CD14-positive monocyte (primary cell): ENCODE data around the gene ZDHHC8. TPM values are rescaled to one million over a fixed set of nuclear protein-coding genes. Genes with fewer than 3 reads are reported as not detected.
A peak's percentile ranks its signal among the peaks of the same experiment; 100 is the strongest.

Experiments used
- DNase-seq, 3 donors: peaks; one replicate each; pipeline ENCODE4 v3.0.0-alpha.2; 2011 to 2022
- H2AFZ ChIP-seq: 2 replicates; pipeline ENCODE4 v1.6.0; 2012; ENCODE audit warnings: mild to moderate bottlenecking, low read depth, low read length, inconsistent platforms; ENCODE audit not compliant: insufficient read depth, poor library complexity, severe bottlenecking
- H3K27ac ChIP-seq, 2 donors: 1 replicate in 1 of 2; 2 replicates in 1 of 2; pipeline ENCODE4 v1.5.1; 2012 to 2013; ENCODE audit warnings: low read length in 2 of 2, control low read depth in 1 of 2, inconsistent platforms in 1 of 2, low read depth in 1 of 2, mild to moderate bottlenecking in 1 of 2
- H3K27me3 ChIP-seq, 2 donors: one replicate each; pipeline versions ENCODE4 v1.6.0 to v1.6.1; 2011 to 2013; ENCODE audit warnings: low read length in 2 of 2; ENCODE audit not compliant: control insufficient read depth in 2 of 2, insufficient read depth in 2 of 2
- H3K36me3 ChIP-seq, 2 donors: replicated peaks in 1 of 2; 1 replicate in 1 of 2; 2 replicates in 1 of 2; pipeline versions ENCODE4 v1.5.1 to v1.6.1; 2012 to 2013; ENCODE audit warnings: low read length in 2 of 2, control low read depth in 1 of 2, inconsistent platforms in 1 of 2, mild to moderate bottlenecking in 1 of 2; ENCODE audit not compliant: insufficient read depth in 2 of 2, control insufficient read depth in 1 of 2
- H3K4me1 ChIP-seq, 2 donors: 1 replicate in 1 of 2; 2 replicates in 1 of 2; pipeline versions ENCODE4 v1.5.1 to v1.6.1; 2012 to 2013; ENCODE audit warnings: low read length in 2 of 2, control low read depth in 1 of 2, inconsistent platforms in 1 of 2, mild to moderate bottlenecking in 1 of 2, moderate library complexity in 1 of 2; ENCODE audit not compliant: insufficient read depth in 2 of 2, control insufficient read depth in 1 of 2
- H3K4me2 ChIP-seq: replicated peaks from 2 replicates; pipeline ENCODE3; 2012; ENCODE audit warnings: low read length, moderate library complexity, mild to moderate bottlenecking; ENCODE audit not compliant: poor library complexity, severe bottlenecking; ENCODE audit errors: extremely low read depth
- H3K4me3 ChIP-seq, 3 experiments: fragments of 200-600 bp in 1 of 3; sonication (generic) in 1 of 3; replicated peaks in 1 of 3; 1 replicate in 2 of 3; 2 replicates in 1 of 3; pipeline ENCODE4 v1.5.1; 2011 to 2013; ENCODE audit warnings: low read length in 3 of 3, mild to moderate bottlenecking in 3 of 3, control low read depth in 2 of 3, low read depth in 2 of 3, inconsistent platforms in 1 of 3, moderate library complexity in 1 of 3
- H3K79me2 ChIP-seq: 2 replicates; pipeline ENCODE4 v1.6.0; 2012; ENCODE audit warnings: mild to moderate bottlenecking, control low read depth, inconsistent platforms, low read length, moderate library complexity; ENCODE audit not compliant: insufficient read depth
- H3K9ac ChIP-seq: 2 replicates; pipeline ENCODE4 v1.6.0; 2017; ENCODE audit warnings: low read length, mild to moderate bottlenecking; ENCODE audit not compliant: insufficient read depth, poor library complexity, severe bottlenecking
- H3K9me3 ChIP-seq, 2 donors: replicated peaks in 1 of 2; 1 replicate in 1 of 2; 2 replicates in 1 of 2; pipeline versions ENCODE4 v1.5.1 to v1.6.1; 2012 to 2013; ENCODE audit warnings: low read length in 2 of 2, control low read depth in 1 of 2; ENCODE audit not compliant: control insufficient read depth in 1 of 2, insufficient read depth in 1 of 2
- H4K20me1 ChIP-seq: 2 replicates; pipeline ENCODE4 v1.6.0; 2012; ENCODE audit warnings: mild to moderate bottlenecking, low read length, control low read depth, moderate library complexity; ENCODE audit not compliant: insufficient read depth
- H3K27ac Mint-ChIP-seq, 7 donors: one replicate each; pipeline ENCODE4 v1.8.0; 2020; ENCODE audit warnings: mild to moderate bottlenecking in 7 of 7, mixed read lengths in 7 of 7, moderate library complexity in 6 of 7, inconsistent platforms in 2 of 7
- H3K27me3 Mint-ChIP-seq, 3 donors: one replicate each; pipeline ENCODE4 v1.8.0; 2021 to 2022; ENCODE audit warnings: low read depth in 3 of 3, mild to moderate bottlenecking in 3 of 3, mixed read lengths in 3 of 3, moderate library complexity in 3 of 3, inconsistent platforms in 1 of 3
- H3K36me3 Mint-ChIP-seq, 2 donors: one replicate each; pipeline ENCODE4 v1.8.0; 2020; ENCODE audit warnings: mixed read lengths in 2 of 2, inconsistent platforms in 1 of 2, mild to moderate bottlenecking in 1 of 2
- H3K4me1 Mint-ChIP-seq: one replicate; pipeline ENCODE4 v1.8.0; 2020; ENCODE audit warnings: mild to moderate bottlenecking, mixed read lengths
- H3K4me3 Mint-ChIP-seq, 2 donors: one replicate each; pipeline ENCODE4 v1.8.0; 2020; ENCODE audit warnings: mild to moderate bottlenecking in 2 of 2, mixed read lengths in 2 of 2, moderate library complexity in 1 of 2
- H3K9me3 Mint-ChIP-seq, 7 donors: one replicate each; pipeline ENCODE4 v1.8.0; 2020 to 2022; ENCODE audit warnings: mixed read lengths in 7 of 7, mild to moderate bottlenecking in 6 of 7, moderate library complexity in 6 of 7, inconsistent platforms in 2 of 7
- WGBS: methylation state at CpG from one replicate; pipeline ENCODE4 v1.1.5; 2013; ENCODE audit warnings: missing lambda C conversion rate; ENCODE audit not compliant: insufficient coverage; 5-methylcytosine and 5-hydroxymethylcytosine counted together
- intact Hi-C, 2 donors: fragments of 100-400 bp; cut with micrococcal nuclease; formaldehyde crosslinking; loops; one replicate each; pipeline versions ENCODE4 v1.15.0 to v1.15.1; 2023
- polyA plus RNA-seq, 3 donors: library from polyadenylated mRNA; depleted of rRNA in 1 of 3; unstranded in 2 of 3; stranded (reverse) in 1 of 3; fragments of 300-500 nt in 2 of 3; fragments of >200 nt in 1 of 3; fragmentation: Illumina TruSeq in 2 of 3; gene quantifications; 1 replicate in 2 of 3; 2 replicates in 1 of 3; pipeline ENCODE4 v1.2.3, GENCODE V29; 2012 to 2021
- TF ChIP-seq, protein P1 (sequence below): fragments of 200-600 bp; IDR thresholded peaks from one replicate; pipeline ENCODE4 v1.8.0; 2022; ENCODE audit warnings: antibody characterized with exemption, mild to moderate bottlenecking

The ZDHHC8 gene
- polyA plus RNA-seq, 3 donors, result 0.73 to 76.3 (median 1.1) TPM

GRCh38 chr22:20085651-20086050 is 46.0 kb upstream of the ZDHHC8 start:
- Mint-ChIP-seq H3K27me3 (no peaks in the 10 kb centered on the region), H3K36me3 (peaks cover 56 to 60% of the 10 kb centered on the region in 2 donors), H3K4me3 (no peak overlapping the region), H3K27ac (no peak overlapping the region), H3K4me1 (peaks cover 31% of the 10 kb centered on the region), H3K9me3 (no peaks in the 10 kb centered on the region)
- Histone ChIP-seq H4K20me1 (peaks cover 46% of the 10 kb centered on the region), H3K27ac (no peak overlapping the region), H3K4me3 (no peak overlapping the region), H3K4me2 (no peak overlapping the region), H3K4me1 (peaks cover 9 to 10% of the 10 kb centered on the region in 2 donors), H3K79me2 (peaks cover 64% of the 10 kb centered on the region), H3K27me3 (no peaks in the 10 kb centered on the region), H3K36me3 (peaks cover 51 to 58% of the 10 kb centered on the region in 2 donors), H3K9me3 (no peaks in the 10 kb centered on the region), H2AFZ (no peak overlapping the region), H3K9ac (no peak overlapping the region)
- DNase-seq, result no peak
- intact Hi-C loops, result no loop called here
- TF ChIP-seq, protein P1, sequence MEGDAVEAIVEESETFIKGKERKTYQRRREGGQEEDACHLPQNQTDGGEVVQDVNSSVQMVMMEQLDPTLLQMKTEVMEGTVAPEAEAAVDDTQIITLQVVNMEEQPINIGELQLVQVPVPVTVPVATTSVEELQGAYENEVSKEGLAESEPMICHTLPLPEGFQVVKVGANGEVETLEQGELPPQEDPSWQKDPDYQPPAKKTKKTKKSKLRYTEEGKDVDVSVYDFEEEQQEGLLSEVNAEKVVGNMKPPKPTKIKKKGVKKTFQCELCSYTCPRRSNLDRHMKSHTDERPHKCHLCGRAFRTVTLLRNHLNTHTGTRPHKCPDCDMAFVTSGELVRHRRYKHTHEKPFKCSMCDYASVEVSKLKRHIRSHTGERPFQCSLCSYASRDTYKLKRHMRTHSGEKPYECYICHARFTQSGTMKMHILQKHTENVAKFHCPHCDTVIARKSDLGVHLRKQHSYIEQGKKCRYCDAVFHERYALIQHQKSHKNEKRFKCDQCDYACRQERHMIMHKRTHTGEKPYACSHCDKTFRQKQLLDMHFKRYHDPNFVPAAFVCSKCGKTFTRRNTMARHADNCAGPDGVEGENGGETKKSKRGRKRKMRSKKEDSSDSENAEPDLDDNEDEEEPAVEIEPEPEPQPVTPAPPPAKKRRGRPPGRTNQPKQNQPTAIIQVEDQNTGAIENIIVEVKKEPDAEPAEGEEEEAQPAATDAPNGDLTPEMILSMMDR, result no peak
- 98% methylated on average over 13 of the region's 20 CpGs for WGBS

- H3K4me1 ChIP-seq, result peaks cover 4 to 5% of the 10 kb centered on the region in 2 donors
- DNase-seq, result no peak
- intact Hi-C loops, result no loop called here
- H3K9ac ChIP-seq, result no peak overlapping the region
- no peak overlapping the region for H2AFZ ChIP-seq
- H3K4me2 ChIP-seq, result no peak overlapping the region
- no peaks in the 10 kb centered on the region for H3K9me3 ChIP-seq
- peaks cover 45% of the 10 kb centered on the region for H4K20me1 ChIP-seq
- no peak overlapping the region for H3K4me3 Mint-ChIP-seq
- H3K9me3 Mint-ChIP-seq, result no peaks in the 10 kb centered on the region
- peak overlapping the region in 1 of 7 donors; percentile 44 for H3K27ac Mint-ChIP-seq
- over 99% methylated on average over 17 of the region's 24 CpGs for WGBS
- H3K4me3 ChIP-seq, result no peak overlapping the region
- H3K36me3 ChIP-seq, result peaks cover 56 to 63% of the 10 kb centered on the region in 2 donors
- no peak overlapping the region for H3K27ac ChIP-seq
- H3K79me2 ChIP-seq, result peaks cover 59% of the 10 kb centered on the region
- TF ChIP-seq, protein P1, result no peak
- H3K36me3 Mint-ChIP-seq, result peaks cover 61 to 65% of the 10 kb centered on the region in 2 donors
- H3K4me1 Mint-ChIP-seq, result peaks cover 26% of the 10 kb centered on the region
- no peaks in the 10 kb centered on the region for H3K27me3 Mint-ChIP-seq
- no peaks in the 10 kb centered on the region for H3K27me3 ChIP-seq
Observed at GRCh38 chr22:20086101-20086599, 45.5 kb upstream of the ZDHHC8 start.
